Suprapubic skin (tissue), 4 donors: ENCODE results near the gene IGFBP5. TPM values are rescaled to one million over a fixed set of nuclear protein-coding genes. Genes with fewer than 3 reads are reported as not detected.

ENCODE experiments used
- DNase-seq, 2 donors: peaks; one replicate each; pipeline ENCODE4 v3.0.0-alpha.2; 2019; ENCODE audit warnings: low spot score in 2 of 2
- H3K27ac ChIP-seq: fragments of 200-600 bp; sonication (generic); one replicate; pipeline ENCODE4 v1.5.1; 2019
- H3K27me3 ChIP-seq: fragments of 200-600 bp; sonication (generic); one replicate; pipeline ENCODE4 v1.5.1; 2019
- H3K36me3 ChIP-seq: fragments of 200-600 bp; sonication (generic); one replicate; pipeline ENCODE4 v1.5.1; 2019
- H3K4me1 ChIP-seq: fragments of 200-600 bp; sonication (generic); one replicate; pipeline ENCODE4 v1.5.1; 2019
- H3K4me3 ChIP-seq: fragments of 200-600 bp; sonication (generic); one replicate; pipeline ENCODE4 v1.5.1; 2019; ENCODE audit warnings: mild to moderate bottlenecking
- H3K9me3 ChIP-seq: fragments of 200-600 bp; sonication (generic); one replicate; pipeline ENCODE4 v1.5.1; 2019
- EP300 ChIP-seq: sonication (generic); formaldehyde crosslinking; IDR thresholded peaks from one replicate; pipeline ENCODE4 v1.6.1; 2017; ENCODE audit warnings: antibody characterized with exemption
- POLR2A ChIP-seq, 2 donors: fragments of 450-650 bp; IDR thresholded peaks; one replicate each; pipeline ENCODE4 v1.6.1; 2017; ENCODE audit warnings: antibody characterized with exemption in 2 of 2, mild to moderate bottlenecking in 2 of 2, moderate library complexity in 2 of 2
- POLR2AphosphoS5 ChIP-seq, 3 donors: sonication (generic); formaldehyde crosslinking; IDR thresholded peaks; one replicate each; pipeline ENCODE4 v1.6.1; 2017; ENCODE audit warnings: antibody characterized with exemption in 3 of 3
- WGBS: methylation state at CpG from one replicate; pipeline ENCODE4 v1.1.5; 2018; 5-methylcytosine and 5-hydroxymethylcytosine counted together
- total RNA-seq, 4 donors: library from RNA; depleted of rRNA; stranded (reverse); fragments of >200 nt; gene quantifications; one replicate each; pipeline ENCODE4 v1.1.0, GENCODE V29; 2016
- TF ChIP-seq, protein P1 (sequence below), 2 donors: fragments of 200-600 bp in 1 of 2; fragments of 450-650 bp in 1 of 2; sonication (generic) in 1 of 2; IDR thresholded peaks; one replicate each; pipeline ENCODE4 v1.5.1; 2016 to 2019; ENCODE audit warnings: antibody characterized with exemption in 2 of 2, mild to moderate bottlenecking in 1 of 2, moderate library complexity in 1 of 2

Gene IGFBP5
- total RNA-seq, 4 donors from 2014 or later: 79.1 to 424 (median 163) TPM

DNA sequence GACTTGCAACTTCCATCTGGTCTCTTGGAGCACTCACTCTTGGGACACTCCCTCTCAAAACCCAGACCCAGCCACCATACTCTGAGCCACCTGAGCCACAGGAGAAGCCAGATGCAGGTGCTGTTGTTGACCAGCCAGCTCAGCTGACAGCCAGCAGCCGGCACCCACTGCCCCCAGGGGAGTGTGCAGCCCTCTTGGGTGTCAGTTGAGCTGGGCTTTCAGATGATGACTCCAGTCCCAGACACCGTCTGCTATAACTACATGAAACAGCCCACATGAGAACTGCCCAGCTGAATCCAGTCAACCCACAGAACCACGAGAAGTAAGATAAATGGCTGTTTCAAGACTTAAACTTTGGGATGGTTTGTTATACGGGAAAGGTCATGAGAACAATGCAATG is 72.8 kb downstream of the IGFBP5 start:
- Histone ChIP-seq H3K4me3 (no peak overlapping the region), H3K27ac (no peak overlapping the region), H3K4me1 (peaks cover 10% of the 10 kb centered on the region), H3K36me3 (no peaks in the 10 kb centered on the region), H3K27me3 (no peaks in the 10 kb centered on the region), H3K9me3 (no peaks in the 10 kb centered on the region)
- no peak for DNase-seq
- 82% methylated on average over 4 of the region's 4 CpGs for WGBS
- TF ChIP-seq, protein P1, sequence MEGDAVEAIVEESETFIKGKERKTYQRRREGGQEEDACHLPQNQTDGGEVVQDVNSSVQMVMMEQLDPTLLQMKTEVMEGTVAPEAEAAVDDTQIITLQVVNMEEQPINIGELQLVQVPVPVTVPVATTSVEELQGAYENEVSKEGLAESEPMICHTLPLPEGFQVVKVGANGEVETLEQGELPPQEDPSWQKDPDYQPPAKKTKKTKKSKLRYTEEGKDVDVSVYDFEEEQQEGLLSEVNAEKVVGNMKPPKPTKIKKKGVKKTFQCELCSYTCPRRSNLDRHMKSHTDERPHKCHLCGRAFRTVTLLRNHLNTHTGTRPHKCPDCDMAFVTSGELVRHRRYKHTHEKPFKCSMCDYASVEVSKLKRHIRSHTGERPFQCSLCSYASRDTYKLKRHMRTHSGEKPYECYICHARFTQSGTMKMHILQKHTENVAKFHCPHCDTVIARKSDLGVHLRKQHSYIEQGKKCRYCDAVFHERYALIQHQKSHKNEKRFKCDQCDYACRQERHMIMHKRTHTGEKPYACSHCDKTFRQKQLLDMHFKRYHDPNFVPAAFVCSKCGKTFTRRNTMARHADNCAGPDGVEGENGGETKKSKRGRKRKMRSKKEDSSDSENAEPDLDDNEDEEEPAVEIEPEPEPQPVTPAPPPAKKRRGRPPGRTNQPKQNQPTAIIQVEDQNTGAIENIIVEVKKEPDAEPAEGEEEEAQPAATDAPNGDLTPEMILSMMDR (IDR thresholded peaks at IDR 0.05): no peak
- TF ChIP-seq POLR2AphosphoS5 (IDR thresholded peaks at IDR 0.05) (no peak), POLR2A (IDR thresholded peaks at IDR 0.05) (no peak), EP300 (no peak)

Other genes with a start within 250 kb of the IGFBP5 start
- gene RPL37A, start 196.7 kb downstream of the IGFBP5 start, total RNA-seq: 1,000 to 10,000 TPM in 3 of 4 donors, 100 to 1,000 TPM in 1; 892 to 2,420 (median 2,172) TPM
- gene IGFBP2, start 62.1 kb downstream of the IGFBP5 start, total RNA-seq: 10 to 100 TPM in 3 of 4 donors, 1 to 10 TPM in 1; 7.5 to 28.3 (median 18.7) TPM
- not detected for gene TNP1, start 164.5 kb upstream of the IGFBP5 start, total RNA-seq